HG03095 (cell line): Measurements from ENCODE around the gene ZNF691.

Source experiments
- ATAC-seq: cut with Tn5 transposase; IDR thresholded peaks from one replicate; pipeline ENCODE4 v1.9.1; 2021; ENCODE audit warnings: moderate library complexity; ENCODE audit not compliant: unreplicated experiment

The ZNF691 gene

GRCh38 chr1:42831273-42831672, 15.1 kb upstream of the ZNF691 start:
- ATAC-seq = no peak

- no peak for ATAC-seq
These were observed 13.7 kb upstream of the ZNF691 start for GRCh38 chr1:42832641-42833240.

GRCh38 chr1:42833981-42834380, 12.4 kb upstream of the ZNF691 start:
- no peak for ATAC-seq

- ATAC-seq = no peak
These were observed 11.6 kb upstream of the ZNF691 start for GRCh38 chr1:42834803-42835202.

GRCh38 chr1:42835422-42835821, 11.0 kb upstream of the ZNF691 start:
- no peak for ATAC-seq

- ATAC-seq = no peak
These were observed 8.7 kb upstream of the ZNF691 start for GRCh38 chr1:42837709-42838108.

GRCh38 chr1:42838482-42839190, 7.8 kb upstream of the ZNF691 start:
- ATAC-seq = no peak

- ATAC-seq = no peak
These were observed 5.4 kb upstream of the ZNF691 start for GRCh38 chr1:42841010-42841409.

GRCh38 chr1:42841440-42842147, 4.8 kb upstream of the ZNF691 start:
- no peak for ATAC-seq

GRCh38 chr1:42844592-42845140, 1.7 kb upstream of the ZNF691 start:
- ATAC-seq = no peak

GRCh38 chr1:42845193-42845592, 1.2 kb upstream of the ZNF691 start:
- no peak for ATAC-seq

- ATAC-seq = no peak
These were observed 552 bp upstream of the ZNF691 start for GRCh38 chr1:42845866-42846256.

- ATAC-seq = no peak
These were observed 740 bp downstream of the ZNF691 start for GRCh38 chr1:42847111-42847595.

- ATAC-seq = no peak
These were observed 1.5 kb downstream of the ZNF691 start for GRCh38 chr1:42847721-42848460.

GRCh38 chr1:42848823-42849537, 2.6 kb downstream of the ZNF691 start:
- no peak for ATAC-seq

GRCh38 chr1:42849944-42850343, 3.5 kb downstream of the ZNF691 start:
- no peak for ATAC-seq

GRCh38 chr1:42851420-42851819, 5.0 kb downstream of the ZNF691 start:
- ATAC-seq = no peak

- no peak for ATAC-seq
These were observed 5.7 kb downstream of the ZNF691 start for GRCh38 chr1:42851960-42852607.

- no peak for ATAC-seq
These were observed 6.2 kb downstream of the ZNF691 start for GRCh38 chr1:42852608-42852980.
